GF-D8 (cell line): Measurements from ENCODE around the gene KCNJ12.
"Not testable (repeated sequence)": the region's sequence is repeated elsewhere in the genome, so short reads cannot be mapped to it uniquely, and the experiment has no call there.

Source experiments
- DNase-seq: peaks from one replicate; lab custom pipeline; 2025; lab: John Stamatoyannopoulos, UW

Gene KCNJ12

GRCh38 chr17:21408224-21408623, 32.1 kb downstream of the KCNJ12 start:
- DNase-seq: not testable (repeated sequence)

GRCh38 chr17:21408766-21409300, 32.7 kb downstream of the KCNJ12 start:
- DNase-seq: not testable (repeated sequence)

GRCh38 chr17:21409388-21409787, 33.2 kb downstream of the KCNJ12 start:
- DNase-seq: not testable (repeated sequence)

- DNase-seq: not testable (repeated sequence)
Measured at GRCh38 chr17:21409971-21410370, 33.8 kb downstream of the KCNJ12 start.

GRCh38 chr17:21410371-21410770, 34.2 kb downstream of the KCNJ12 start:
- DNase-seq: not testable (repeated sequence)

GRCh38 chr17:21410906-21411678, 34.9 kb downstream of the KCNJ12 start:
- not testable (repeated sequence) for DNase-seq

- DNase-seq: not testable (repeated sequence)
Measured at GRCh38 chr17:21411679-21412205, 35.6 kb downstream of the KCNJ12 start.

- not testable (repeated sequence) for DNase-seq
Measured at GRCh38 chr17:21412207-21412681, 36.1 kb downstream of the KCNJ12 start.

GRCh38 chr17:21413570-21414279, 37.6 kb downstream of the KCNJ12 start:
- DNase-seq: not testable (repeated sequence)

GRCh38 chr17:21414616-21415015, 38.5 kb downstream of the KCNJ12 start:
- DNase-seq: not testable (repeated sequence)

- not testable (repeated sequence) for DNase-seq
Measured at GRCh38 chr17:21415166-21415990, 39.2 kb downstream of the KCNJ12 start.

- DNase-seq: not testable (repeated sequence)
Measured at GRCh38 chr17:21416471-21416981, 40.4 kb downstream of the KCNJ12 start.

- DNase-seq: not testable (repeated sequence)
Measured at GRCh38 chr17:21417349-21417748, 41.2 kb downstream of the KCNJ12 start.

- no peak for DNase-seq
Measured at GRCh38 chr17:21417921-21418320, 41.8 kb downstream of the KCNJ12 start.

GRCh38 chr17:21418446-21419298, 42.5 kb downstream of the KCNJ12 start:
- DNase-seq: no peak

- no peak for DNase-seq
Measured at GRCh38 chr17:21419299-21420239, 43.4 kb downstream of the KCNJ12 start.

GRCh38 chr17:21420503-21421090, 44.4 kb downstream of the KCNJ12 start:
- DNase-seq: not testable (repeated sequence)

- DNase-seq: not testable (repeated sequence)
Measured at GRCh38 chr17:21421421-21422310, 45.5 kb downstream of the KCNJ12 start.
